Activated B cell treated with CpG ODN at 0.5 μM for 24 hours (primary cell): ENCODE results near the gene IFIH1. TPM values are rescaled to one million over a fixed set of nuclear protein-coding genes. Genes with fewer than 3 reads are reported as not detected.

Experiments used
- ATAC-seq: fragments of 200-7000 bp; cut with Tn5 transposase; one replicate; pipeline ENCODE4 v1.10.0; 2021; ENCODE audit warnings: low read depth, mild to moderate bottlenecking, moderate library complexity
- CTCF ChIA-PET: fragments of 350-600 bp; sonication (Branson Sonifier 250); formaldehyde crosslinking; loops from one replicate; lab custom pipeline; 2021; ENCODE audit warnings: antibody characterized with exemption; lab: Charles Lee
- POLR2A ChIA-PET: fragments of 350-600 bp; sonication (Branson Sonifier 250); formaldehyde crosslinking; loops from one replicate; lab custom pipeline; 2021; ENCODE audit warnings: antibody characterized with exemption; lab: Charles Lee
- DNase-seq: peaks from one replicate; pipeline ENCODE4 v3.0.0; 2022
- H3K27ac Mint-ChIP-seq: one replicate; pipeline ENCODE4 v1.8.0; 2020; ENCODE audit warnings: mixed read lengths
- H3K27me3 Mint-ChIP-seq: one replicate; pipeline ENCODE4 v1.8.0; 2021; ENCODE audit warnings: mixed read lengths
- H3K36me3 Mint-ChIP-seq: one replicate; pipeline ENCODE4 v1.8.0; 2021; ENCODE audit warnings: low read depth, mixed read lengths
- H3K4me1 Mint-ChIP-seq: one replicate; pipeline ENCODE4 v1.8.0; 2021; ENCODE audit warnings: mixed read lengths
- H3K4me3 Mint-ChIP-seq: one replicate; pipeline ENCODE4 v1.8.0; 2020; ENCODE audit warnings: mild to moderate bottlenecking, mixed read lengths
- H3K9me3 Mint-ChIP-seq: one replicate; pipeline ENCODE4 v1.8.0; 2020; ENCODE audit warnings: mixed read lengths
- CTCF ChIP-seq: fragments of 200-600 bp; IDR thresholded peaks from one replicate; pipeline ENCODE4 v1.8.0; 2022; ENCODE audit warnings: antibody characterized with exemption, mild to moderate bottlenecking
- intact Hi-C: fragments of 100-400 bp; cut with micrococcal nuclease; formaldehyde crosslinking; loops from one replicate; pipeline ENCODE4 v1.15.1; 2024
- total RNA-seq: library from RNA; stranded (reverse); gene quantifications from 2 replicates; pipeline ENCODE4 v1.2.3, GENCODE V29; 2022

IFIH1 gene
- total RNA-seq, 1 donor from 2014 or later = 63.0 TPM

- no peak for DNase-seq
- POLR2A ChIA-PET = no interaction called here
- CTCF ChIA-PET = interaction anchor here (1.0 to 1.4 kb wide), 2 partner anchors 9 to 72 kb away, joined by 4 to 5 read pairs; no protein-coding TSS in a partner anchor
- H3K36me3 Mint-ChIP-seq = peaks cover 39% of the 10 kb centered on the region
- no peak overlapping the region for H3K27ac Mint-ChIP-seq
- TF ChIP-seq CTCF = no peak
- H3K4me3 Mint-ChIP-seq = no peak overlapping the region
- H3K27me3 Mint-ChIP-seq = no peaks in the 10 kb centered on the region
- intact Hi-C loops = no loop called here
- H3K4me1 Mint-ChIP-seq = no peaks in the 10 kb centered on the region
- no peaks in the 10 kb centered on the region for H3K9me3 Mint-ChIP-seq
- no peak for ATAC-seq
Observed at GRCh38 chr2:162293122-162293786, 25.2 kb downstream of the IFIH1 start.

GRCh38 chr2:162291748-162292147, 26.7 kb downstream of the IFIH1 start:
- Mint-ChIP-seq H3K9me3 (no peaks in the 10 kb centered on the region), H3K36me3 (peaks cover 46% of the 10 kb centered on the region), H3K4me3 (no peak overlapping the region), H3K27me3 (no peaks in the 10 kb centered on the region), H3K27ac (no peak overlapping the region), H3K4me1 (no peaks in the 10 kb centered on the region)
- no peak for DNase-seq
- TF ChIP-seq CTCF = no peak
- intact Hi-C loops = no loop called here
- ChIA-PET POLR2A (no interaction called here), CTCF (interaction anchor here (1.2 to 1.4 kb wide), 4 partner anchors 9 to 42 kb away, joined by 3 to 6 read pairs (median 4); no protein-coding TSS in a partner anchor)
- ATAC-seq = no peak

- Mint-ChIP-seq H3K36me3 (peaks cover 84% of the 10 kb centered on the region), H3K27me3 (no peaks in the 10 kb centered on the region), H3K27ac (no peak overlapping the region)
Observed at GRCh38 chr2:162282765-162283425, 35.6 kb downstream of the IFIH1 start.

GRCh38 chr2:162280654-162281053, 37.8 kb downstream of the IFIH1 start:
- peaks cover 3% of the 10 kb centered on the region for H3K4me1 Mint-ChIP-seq
- H3K27ac Mint-ChIP-seq = no peak overlapping the region
- no peaks in the 10 kb centered on the region for H3K27me3 Mint-ChIP-seq

More at GRCh38 chr2:162282765-162283425, 35.6 kb downstream of the IFIH1 start:
- Mint-ChIP-seq H3K4me3 (no peak overlapping the region), H3K9me3 (no peaks in the 10 kb centered on the region), H3K4me1 (no peaks in the 10 kb centered on the region)
- ChIA-PET POLR2A (no interaction called here), CTCF (interaction anchor here (0.6 to 4.7 kb wide), 3 partner anchors 13 to 1138 kb away, joined by 3 to 26 read pairs (median 6); no protein-coding TSS in a partner anchor)
- intact Hi-C loops = no loop called here
- DNase-seq (no peak), ATAC-seq (no peak)
- TF ChIP-seq CTCF = no peak

More at GRCh38 chr2:162280654-162281053, 37.8 kb downstream of the IFIH1 start:
- Mint-ChIP-seq H3K36me3 (peaks cover 88% of the 10 kb centered on the region), H3K4me3 (no peak overlapping the region), H3K9me3 (no peaks in the 10 kb centered on the region)
- TF ChIP-seq CTCF = no peak
- POLR2A ChIA-PET = no interaction called here
- DNase-seq (no peak), ATAC-seq (no peak)
- CTCF ChIA-PET = interaction anchor here (4.7 kb wide), 1 partner anchor 16 kb away, joined by 26 read pairs; no protein-coding TSS in a partner anchor
- intact Hi-C loops = loop anchor here (2.0 kb wide), 1 partner anchor 18 kb away; no protein-coding TSS in a partner anchor
